Duodenal mucosa (tissue), 2 donors: Measurements from ENCODE around the gene KIF9.
"Not testable (repeated sequence)": the region's sequence is repeated elsewhere in the genome, so short reads cannot be mapped to it uniquely, and the experiment has no call there.

Experiments
- H3K27ac ChIP-seq: one replicate; pipeline ENCODE4 v1.7.0; 2013; ENCODE audit warnings: low read depth, low read length
- H3K27me3 ChIP-seq, 2 donors: one replicate each; pipeline ENCODE4 v1.7.0; 2013; ENCODE audit warnings: low read length in 2 of 2, control low read depth in 1 of 2; ENCODE audit not compliant: insufficient read depth in 2 of 2, control insufficient read depth in 1 of 2
- H3K36me3 ChIP-seq, 2 donors: one replicate each; pipeline ENCODE4 v1.7.0; 2013; ENCODE audit warnings: low read length in 2 of 2, control low read depth in 1 of 2; ENCODE audit not compliant: insufficient read depth in 2 of 2, control insufficient read depth in 1 of 2
- H3K4me1 ChIP-seq, 2 donors: one replicate each; pipeline ENCODE4 v1.7.0; 2013; ENCODE audit warnings: low read length in 2 of 2, control low read depth in 1 of 2; ENCODE audit not compliant: insufficient read depth in 2 of 2, control insufficient read depth in 1 of 2
- H3K4me3 ChIP-seq, 2 donors: one replicate each; pipeline ENCODE4 v1.7.0; 2013; ENCODE audit warnings: low read length in 2 of 2, low read depth in 1 of 2
- H3K9ac ChIP-seq, 2 donors: one replicate each; pipeline ENCODE4 v1.7.0; 2013; ENCODE audit warnings: low read length in 2 of 2, low read depth in 1 of 2
- H3K9me3 ChIP-seq, 2 donors: one replicate each; pipeline ENCODE4 v1.7.0; 2013; ENCODE audit warnings: low read length in 2 of 2, control low read depth in 1 of 2; ENCODE audit not compliant: control insufficient read depth in 1 of 2

Gene KIF9

DNA sequence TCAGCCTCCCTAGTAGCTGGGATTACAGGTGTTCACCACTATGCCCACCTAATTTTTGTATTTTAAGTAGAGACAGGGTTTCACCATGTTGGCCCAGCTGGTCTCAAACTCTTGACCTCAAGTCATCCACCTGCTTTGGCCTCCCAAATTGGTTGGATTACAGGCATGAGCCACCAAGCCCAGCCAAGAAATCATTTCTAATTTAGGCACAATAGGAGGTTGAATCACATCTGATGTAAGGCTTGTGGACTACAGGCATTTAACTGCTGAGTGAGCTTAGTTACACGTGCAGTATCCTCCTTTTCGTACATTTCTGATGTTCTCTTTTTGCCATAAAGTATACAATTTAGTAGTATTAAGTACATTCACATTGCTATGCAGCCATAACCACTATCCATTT lies 87.6 kb downstream of the KIF9 start:
- no peak overlapping the region for H3K4me3 ChIP-seq
- H3K9ac ChIP-seq = no peak overlapping the region
- H3K36me3 ChIP-seq = no peaks in the 10 kb centered on the region
- no peaks in the 10 kb centered on the region for H3K27me3 ChIP-seq
- H3K4me1 ChIP-seq = no peaks in the 10 kb centered on the region
- H3K9me3 ChIP-seq = no peaks in the 10 kb centered on the region
- no peak overlapping the region for H3K27ac ChIP-seq

GRCh38 chr3:47193871-47194859 lies 88.4 kb downstream of the KIF9 start:
- Histone ChIP-seq H3K9me3 (no peaks in the 10 kb centered on the region), H3K27ac (no peak overlapping the region), H3K9ac (no peak overlapping the region), H3K36me3 (no peaks in the 10 kb centered on the region), H3K4me3 (no peak overlapping the region), H3K4me1 (no peaks in the 10 kb centered on the region), H3K27me3 (no peaks in the 10 kb centered on the region)

- Histone ChIP-seq H3K9ac (no peak overlapping the region), H3K27me3 (no peaks in the 10 kb centered on the region), H3K36me3 (no peaks in the 10 kb centered on the region), H3K4me3 (no peak overlapping the region), H3K9me3 (no peaks in the 10 kb centered on the region), H3K4me1 (no peaks in the 10 kb centered on the region), H3K27ac (no peak overlapping the region)
Measured at GRCh38 chr3:47186285-47186684, 96.3 kb downstream of the KIF9 start.

- H3K4me1 ChIP-seq, H3K27me3 ChIP-seq, H3K27ac ChIP-seq, H3K4me3 ChIP-seq, H3K9me3 ChIP-seq, H3K36me3 ChIP-seq, H3K9ac ChIP-seq: not testable (repeated sequence)
Measured at GRCh38 chr3:47181685-47182084, 100.9 kb downstream of the KIF9 start.

GRCh38 chr3:47180011-47180410 lies 102.6 kb downstream of the KIF9 start:
- H3K4me3 ChIP-seq, H3K4me1 ChIP-seq, H3K36me3 ChIP-seq, H3K27ac ChIP-seq, H3K27me3 ChIP-seq, H3K9ac ChIP-seq, H3K9me3 ChIP-seq: not testable (repeated sequence)
